H9 (cell line): ENCODE results near the gene MAPK7. TPM values are rescaled to one million over a fixed set of nuclear protein-coding genes. Genes with fewer than 3 reads are reported as not detected.

Experiments
- DNase-seq: peaks from one replicate; pipeline ENCODE4 v3.0.0-alpha.2; 2017
- H2AFZ ChIP-seq: one replicate; pipeline ENCODE4 v1.6.1; 2013; ENCODE audit warnings: mild to moderate bottlenecking, low read length, control low read depth, moderate library complexity
- H2AK5ac ChIP-seq: 2 replicates; pipeline ENCODE4 v1.6.1; 2013; ENCODE audit warnings: low read length, control low read depth, mixed read lengths; ENCODE audit not compliant: insufficient read length
- H2BK120ac ChIP-seq: one replicate; pipeline ENCODE4 v1.6.1; 2013; ENCODE audit warnings: low read depth, mild to moderate bottlenecking, low read length, control low read depth, inconsistent platforms; ENCODE audit not compliant: poor library complexity, severe bottlenecking
- H2BK12ac ChIP-seq: 2 replicates; pipeline ENCODE4 v1.6.1; 2013; ENCODE audit warnings: low read length, control low read depth, mixed read lengths, low read depth; ENCODE audit not compliant: insufficient read length
- H2BK15ac ChIP-seq: 2 replicates; pipeline ENCODE4 v1.6.1; 2013; ENCODE audit warnings: low read depth, low read length, control low read depth
- H2BK20ac ChIP-seq: one replicate; pipeline ENCODE4 v1.6.1; 2013; ENCODE audit warnings: low read depth, mild to moderate bottlenecking, low read length, control low read depth, inconsistent platforms; ENCODE audit not compliant: poor library complexity, severe bottlenecking
- H2BK5ac ChIP-seq: 2 replicates; pipeline ENCODE4 v1.6.1; 2013; ENCODE audit warnings: low read length, control low read depth, mixed read lengths; ENCODE audit not compliant: insufficient read length
- H3K14ac ChIP-seq: 2 replicates; pipeline ENCODE4 v1.6.1; 2013; ENCODE audit warnings: low read length, control low read depth; ENCODE audit not compliant: insufficient read depth
- H3K18ac ChIP-seq: 2 replicates; pipeline ENCODE4 v1.6.1; 2013; ENCODE audit warnings: low read depth, mild to moderate bottlenecking, mixed read lengths, low read length, control low read depth; ENCODE audit not compliant: insufficient read length
- H3K23ac ChIP-seq: 2 replicates; pipeline ENCODE4 v1.6.1; 2013; ENCODE audit warnings: low read length, control low read depth, mixed read lengths, low read depth; ENCODE audit not compliant: insufficient read length
- H3K23me2 ChIP-seq: 2 replicates; pipeline ENCODE4 v1.6.1; 2013; ENCODE audit warnings: low read depth, mild to moderate bottlenecking, mixed read lengths, low read length, control low read depth; ENCODE audit not compliant: insufficient read length, poor library complexity, severe bottlenecking
- H3K27ac ChIP-seq: 2 replicates; pipeline ENCODE4 v1.5.1; 2013; ENCODE audit warnings: low read length, control low read depth, mixed read lengths, low read depth; ENCODE audit not compliant: insufficient read length
- H3K27me3 ChIP-seq: 2 replicates; pipeline ENCODE4 v1.6.1; 2013; ENCODE audit warnings: low read length, control low read depth, inconsistent platforms; ENCODE audit not compliant: insufficient read depth
- H3K4ac ChIP-seq: 2 replicates; pipeline ENCODE4 v1.6.1; 2013; ENCODE audit warnings: low read depth, mild to moderate bottlenecking, control low read depth, inconsistent platforms, low read length, moderate library complexity
- H3K4me1 ChIP-seq: 2 replicates; pipeline ENCODE4 v1.6.1; 2013; ENCODE audit warnings: low read length, control low read depth, inconsistent platforms; ENCODE audit not compliant: insufficient read depth
- H3K4me2 ChIP-seq: 2 replicates; pipeline ENCODE4 v1.6.1; 2013; ENCODE audit warnings: low read length, control low read depth, mixed read lengths; ENCODE audit not compliant: insufficient read length, insufficient read depth
- H3K56ac ChIP-seq: 2 replicates; pipeline ENCODE4 v1.6.1; 2013; ENCODE audit warnings: low read depth, mild to moderate bottlenecking, mixed read lengths, low read length, control low read depth; ENCODE audit not compliant: insufficient read length
- H3K79me1 ChIP-seq: 2 replicates; pipeline ENCODE4 v1.6.1; 2013; ENCODE audit warnings: low read depth, mild to moderate bottlenecking, moderate library complexity, low read length, control low read depth, inconsistent platforms; ENCODE audit not compliant: insufficient read depth, poor library complexity, severe bottlenecking
- H3K79me2 ChIP-seq: 2 replicates; pipeline ENCODE4 v1.6.1; 2013; ENCODE audit warnings: low read length, control low read depth, inconsistent platforms; ENCODE audit not compliant: insufficient read depth
- H3K9ac ChIP-seq: 2 replicates; pipeline ENCODE4 v1.6.1; 2013; ENCODE audit warnings: low read length, control low read depth, mixed read lengths; ENCODE audit not compliant: insufficient read length; ENCODE audit errors: extremely low read depth
- H3K9me3 ChIP-seq: one replicate; pipeline ENCODE4 v1.6.1; 2013; ENCODE audit warnings: low read depth, low read length, inconsistent platforms; ENCODE audit not compliant: control insufficient read depth
- H3T11ph ChIP-seq: one replicate; pipeline ENCODE4 v1.6.1; 2013; ENCODE audit warnings: mild to moderate bottlenecking, low read length, control low read depth, inconsistent platforms
- H4K20me1 ChIP-seq: one replicate; pipeline ENCODE4 v1.6.1; 2013; ENCODE audit not compliant: control insufficient read depth, insufficient read length, insufficient read depth
- H4K5ac ChIP-seq: 2 replicates; pipeline ENCODE4 v1.6.1; 2013; ENCODE audit warnings: low read depth, mild to moderate bottlenecking, mixed read lengths, low read length, control low read depth; ENCODE audit not compliant: insufficient read length
- H4K8ac ChIP-seq: replicated peaks from 2 replicates; pipeline ENCODE4 v1.6.1; 2013; ENCODE audit warnings: low read length, control low read depth, mixed read lengths, low read depth; ENCODE audit not compliant: insufficient read length
- H4K91ac ChIP-seq: 2 replicates; pipeline ENCODE4 v1.6.1; 2013; ENCODE audit warnings: low read depth, mild to moderate bottlenecking, moderate library complexity, mixed read lengths, low read length, control low read depth; ENCODE audit not compliant: insufficient read length
- H3K27ac Mint-ChIP-seq, 3 experiments: 2 replicates in 2 of 3; 3 replicates in 1 of 3; pipeline ENCODE4 v1.8.0; 2020 to 2021; ENCODE audit warnings: mixed read lengths in 3 of 3, mild to moderate bottlenecking in 1 of 3, moderate library complexity in 1 of 3
- H3K27me3 Mint-ChIP-seq: 2 replicates; pipeline ENCODE4 v1.8.0; 2021; ENCODE audit warnings: low read depth, mild to moderate bottlenecking, moderate library complexity, mixed read lengths
- H3K36me3 Mint-ChIP-seq, 3 experiments: 2 replicates in 2 of 3; 3 replicates in 1 of 3; pipeline ENCODE4 v1.8.0; 2020 to 2021; ENCODE audit warnings: low read depth in 3 of 3, mixed read lengths in 3 of 3; ENCODE audit not compliant: insufficient read depth in 1 of 3
- H3K4me1 Mint-ChIP-seq, 2 experiments: 2 replicates each; pipeline ENCODE4 v1.8.0; 2020; ENCODE audit warnings: mixed read lengths in 2 of 2
- H3K4me3 Mint-ChIP-seq, 2 experiments: 2 replicates in 1 of 2; 3 replicates in 1 of 2; pipeline ENCODE4 v1.8.0; 2020 to 2021; ENCODE audit warnings: mild to moderate bottlenecking in 2 of 2, mixed read lengths in 2 of 2, moderate library complexity in 1 of 2
- H3K9me3 Mint-ChIP-seq, 2 experiments: 2 replicates in 1 of 2; 3 replicates in 1 of 2; pipeline ENCODE4 v1.8.0; 2020; ENCODE audit warnings: mild to moderate bottlenecking in 2 of 2, mixed read lengths in 2 of 2, moderate library complexity in 1 of 2
- WGBS: extraction: QIAGEN DNeasy Blood & Tissue Kit; methylation state at CpG from one replicate; pipeline ENCODE4 v1.1.7; 2013; ENCODE audit warnings: missing lambda C conversion rate, low lambda C conversion rate, mixed read lengths; ENCODE audit not compliant: insufficient read length; ENCODE audit errors: extremely low coverage; 5-methylcytosine and 5-hydroxymethylcytosine counted together
- total RNA-seq: library from RNA; stranded (reverse); gene quantifications from 2 replicates; pipeline ENCODE4 v1.2.1, GENCODE V29; 2021
- TF ChIP-seq, protein P1 (sequence below): fragments of 200-600 bp; sonication (generic); conservative IDR thresholded peaks from 3 replicates; pipeline ENCODE4 v1.8.0; 2021; ENCODE audit warnings: antibody characterized with exemption, mild to moderate bottlenecking

MAPK7 gene
- total RNA-seq, 1 experiment from 2014 or later = 43.8 TPM

DNA sequence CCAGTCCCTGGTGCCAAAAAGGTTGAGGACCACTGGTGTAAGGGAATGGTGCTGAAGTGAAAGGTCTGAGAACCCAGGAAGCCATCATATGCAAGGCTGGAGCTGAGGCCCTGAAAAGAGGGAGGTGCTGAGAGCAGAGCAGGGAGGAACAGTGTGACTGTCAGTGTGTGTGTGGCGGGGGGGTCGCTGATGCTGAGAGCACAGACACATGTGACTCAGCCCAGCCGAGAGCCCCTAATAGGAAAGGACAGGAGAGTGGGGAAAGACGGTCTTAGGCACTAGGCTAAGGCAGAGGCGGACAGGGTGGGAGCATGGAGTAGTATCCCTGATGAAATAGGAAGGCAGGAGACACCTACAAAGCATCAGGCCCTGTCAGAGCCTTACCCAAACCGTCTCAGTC lies 17.0 kb upstream of the MAPK7 start:
- Histone ChIP-seq H4K5ac (no peak overlapping the region), H3K4me1 (no peaks in the 10 kb centered on the region), H2AK5ac (no peak overlapping the region), H3K27ac (no peak overlapping the region), H3K9ac (no peak overlapping the region), H3K27me3 (no peaks in the 10 kb centered on the region), H3K79me1 (no peaks in the 10 kb centered on the region), H3K23me2 (no peaks in the 10 kb centered on the region), H4K91ac (no peak overlapping the region), H3K4me2 (peak overlapping the region; percentile 58), H3T11ph (no peak overlapping the region), H2BK20ac (no peak overlapping the region), H4K8ac (no peak overlapping the region), H4K20me1 (no peaks in the 10 kb centered on the region), H3K4ac (no peak overlapping the region), H2BK5ac (no peak overlapping the region), H2BK12ac (no peak overlapping the region), H3K9me3 (no peaks in the 10 kb centered on the region), H3K14ac (no peak overlapping the region), H3K18ac (no peak overlapping the region), H3K56ac (no peak overlapping the region), H3K23ac (no peak overlapping the region), H3K79me2 (0 out of 2 replicates have a peak, but pooled peaks cover 2% of the 10 kb centered on the region), H2AFZ (no peak overlapping the region), H2BK15ac (no peak overlapping the region), H2BK120ac (no peak overlapping the region)
- Mint-ChIP-seq H3K27me3 (peaks cover 5% of the 10 kb centered on the region; the same call in 1 of the 2 replicates), H3K9me3 (no peaks in the 10 kb centered on the region), H3K36me3 (peaks cover 9 to 33% (median 29%) of the 10 kb centered on the region in 3 experiments), H3K4me3 (peak overlapping the region; percentile 50 to 73), H3K27ac (no peak overlapping the region; a peak in 1 of 7 replicates), H3K4me1 (peaks cover 22 to 30% of the 10 kb centered on the region in 2 experiments)
- DNase-seq = no peak
- TF ChIP-seq, protein P1, sequence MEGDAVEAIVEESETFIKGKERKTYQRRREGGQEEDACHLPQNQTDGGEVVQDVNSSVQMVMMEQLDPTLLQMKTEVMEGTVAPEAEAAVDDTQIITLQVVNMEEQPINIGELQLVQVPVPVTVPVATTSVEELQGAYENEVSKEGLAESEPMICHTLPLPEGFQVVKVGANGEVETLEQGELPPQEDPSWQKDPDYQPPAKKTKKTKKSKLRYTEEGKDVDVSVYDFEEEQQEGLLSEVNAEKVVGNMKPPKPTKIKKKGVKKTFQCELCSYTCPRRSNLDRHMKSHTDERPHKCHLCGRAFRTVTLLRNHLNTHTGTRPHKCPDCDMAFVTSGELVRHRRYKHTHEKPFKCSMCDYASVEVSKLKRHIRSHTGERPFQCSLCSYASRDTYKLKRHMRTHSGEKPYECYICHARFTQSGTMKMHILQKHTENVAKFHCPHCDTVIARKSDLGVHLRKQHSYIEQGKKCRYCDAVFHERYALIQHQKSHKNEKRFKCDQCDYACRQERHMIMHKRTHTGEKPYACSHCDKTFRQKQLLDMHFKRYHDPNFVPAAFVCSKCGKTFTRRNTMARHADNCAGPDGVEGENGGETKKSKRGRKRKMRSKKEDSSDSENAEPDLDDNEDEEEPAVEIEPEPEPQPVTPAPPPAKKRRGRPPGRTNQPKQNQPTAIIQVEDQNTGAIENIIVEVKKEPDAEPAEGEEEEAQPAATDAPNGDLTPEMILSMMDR = no peak
- WGBS = no CpG with 5 or more reads among the region's 6 CpGs
